GM18858 (cell line): Measurements from ENCODE around the gene DOK1.

Experiments used
- ATAC-seq: cut with Tn5 transposase; IDR thresholded peaks from one replicate; pipeline ENCODE4 v1.9.1; 2021; ENCODE audit not compliant: unreplicated experiment

The DOK1 gene

DNA sequence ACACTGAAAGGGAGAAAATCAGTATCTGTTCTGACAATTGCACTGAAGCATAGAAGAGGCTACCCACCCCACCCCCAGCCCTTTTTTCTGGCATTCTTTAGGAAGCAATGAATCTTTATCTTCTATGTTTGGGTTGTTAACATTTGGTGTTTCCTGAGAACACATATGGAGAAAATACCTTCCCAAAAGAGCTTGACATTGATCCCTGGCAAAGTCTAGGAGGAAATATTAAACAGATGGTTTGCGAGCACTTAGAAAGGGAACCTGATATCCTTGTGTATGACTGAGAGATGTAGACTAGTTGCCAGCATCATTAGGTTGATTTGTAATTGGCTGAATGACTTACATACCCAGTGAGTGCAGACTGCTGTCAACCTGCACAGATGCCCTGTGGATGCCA lies 42.9 kb downstream of the DOK1 start:
- ATAC-seq, result no peak

DNA sequence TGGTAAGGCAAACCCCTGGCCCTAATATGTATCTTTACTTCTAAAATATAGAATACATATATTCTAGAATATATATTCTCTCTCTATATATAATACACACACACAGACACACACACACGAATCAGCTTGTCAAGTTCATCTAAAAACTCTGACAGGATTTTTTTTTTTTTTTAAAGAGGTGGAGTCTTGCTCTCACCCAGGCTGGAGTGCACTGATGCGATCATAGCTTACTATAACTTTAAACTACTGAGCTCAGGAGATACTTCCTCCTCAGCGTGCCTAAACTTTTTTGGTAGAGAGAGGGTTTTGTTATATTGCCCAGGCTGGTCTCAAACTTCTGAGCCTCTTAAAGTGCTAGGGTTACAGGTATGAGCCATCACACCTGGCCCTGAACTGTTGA lies 45.2 kb downstream of the DOK1 start:
- ATAC-seq, result no peak

DNA sequence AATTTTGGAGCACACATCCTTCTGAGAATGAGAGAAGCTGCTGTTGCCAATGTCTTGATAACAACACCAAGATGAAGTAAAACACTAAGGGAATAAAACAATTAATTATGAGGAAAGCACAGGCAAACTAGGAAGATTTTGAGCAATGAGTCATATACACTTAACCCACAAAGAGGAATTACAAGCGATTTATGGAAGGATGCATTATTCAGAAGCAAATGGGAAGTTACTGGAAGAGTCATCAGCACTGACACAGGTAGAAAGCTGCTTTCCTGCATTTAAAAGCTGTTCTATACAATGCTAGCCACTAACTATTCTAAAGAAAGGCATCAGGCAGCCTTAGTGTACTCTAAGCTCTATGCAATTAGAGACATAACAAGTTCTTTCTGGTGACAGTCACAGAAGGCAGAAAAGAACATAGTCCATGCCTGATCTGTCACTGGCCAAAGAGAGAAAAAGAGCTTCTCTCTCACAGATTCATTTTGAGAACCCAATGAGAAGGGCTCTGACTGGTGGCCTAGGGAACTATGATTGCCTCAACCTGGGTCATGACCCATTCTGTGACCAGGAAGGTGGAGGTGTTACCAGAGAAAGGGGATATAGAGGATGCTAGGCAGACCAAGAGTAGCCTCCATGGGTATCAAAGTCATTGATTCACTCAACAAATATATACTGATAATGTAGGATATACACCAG lies 48.2 kb downstream of the DOK1 start:
- ATAC-seq, result no peak

DNA sequence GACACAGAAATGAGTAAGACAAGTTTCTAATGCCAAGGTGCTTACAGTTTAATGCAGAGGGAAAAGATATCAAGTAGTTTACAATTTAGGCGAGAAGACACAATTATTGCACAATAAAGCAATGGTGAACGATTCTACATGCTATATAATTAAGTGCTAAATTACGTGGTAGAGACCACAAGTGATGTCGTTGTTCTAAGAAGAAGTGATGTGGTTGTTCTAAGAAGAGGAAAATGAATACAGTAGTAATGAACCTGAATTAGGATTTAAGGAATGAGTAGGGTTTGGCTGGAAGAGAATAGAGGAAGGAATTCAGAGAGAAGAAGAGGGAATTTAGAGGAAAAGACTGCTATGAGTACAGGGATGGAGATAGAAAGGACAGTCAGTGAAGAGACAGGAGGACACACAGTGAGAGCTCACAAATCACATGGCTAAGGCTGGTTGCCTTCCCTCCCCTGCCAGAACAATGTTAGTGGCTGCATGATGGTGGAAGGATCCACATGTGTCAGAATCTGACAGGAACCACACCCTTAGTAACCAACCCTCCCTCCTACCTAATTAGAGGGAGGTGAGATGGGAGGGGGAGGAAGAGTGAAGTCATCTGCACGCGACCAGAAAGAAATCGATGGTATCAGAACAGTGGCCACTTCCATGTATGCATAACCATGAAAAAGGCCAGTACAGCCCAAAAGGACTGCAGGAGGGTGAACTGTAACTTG lies 48.9 kb downstream of the DOK1 start:
- ATAC-seq, result no peak

DNA sequence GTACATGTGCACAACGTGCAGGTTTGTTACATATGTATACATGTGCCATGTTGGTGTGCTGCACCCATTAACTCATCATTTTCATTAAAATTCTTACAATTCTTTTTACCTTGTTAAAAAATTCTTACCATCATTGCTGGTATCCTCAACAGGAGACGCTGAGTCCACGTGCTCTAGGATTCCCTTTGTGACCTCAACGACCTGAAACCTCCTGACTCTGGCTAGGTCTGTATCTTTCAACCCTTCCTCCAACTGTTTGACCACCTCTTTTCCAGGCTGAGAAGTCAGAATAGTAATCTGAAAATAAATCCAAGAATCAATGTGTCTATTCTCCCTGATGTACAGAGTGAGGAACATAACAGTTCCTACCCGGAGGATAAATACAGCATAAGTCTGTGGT lies 52.4 kb downstream of the DOK1 start:
- ATAC-seq, result no peak
